Sciatic nerve (tissue), 2 donors: Measurements from ENCODE around the gene DEAF1. TPM values are rescaled to one million over a fixed set of nuclear protein-coding genes. Genes with fewer than 3 reads are reported as not detected.

Source experiments
- ATAC-seq: fragments of 200-7000 bp; cut with Tn5 transposase; one replicate; pipeline ENCODE4 v1.9.1; 2020; ENCODE audit warnings: mild to moderate bottlenecking, moderate library complexity
- DNase-seq: peaks from one replicate; pipeline ENCODE4 v3.0.0-alpha.2; 2020; ENCODE audit warnings: low spot score
- intact Hi-C: fragments of 100-400 bp; cut with DNase I; formaldehyde crosslinking; loops from one replicate; pipeline ENCODE4 v1.14.2; 2022
- total RNA-seq: library from RNA; stranded (reverse); fragmentation: NEBNext Ultra II Directional; extraction: Animal tissue kit (Norgen Biotek cat#: 25700); gene quantifications from one replicate; pipeline ENCODE4 v1.2.1, GENCODE V29; 2021
- donor health status: DM: no; HTN: no; CAD: no.
- donor health status: DM: no; HTN: no; CAD: no.

DEAF1 gene
- total RNA-seq, 1 donor from 2014 or later: 52.8 TPM

- no peak for ATAC-seq
- DNase-seq: no peak
- intact Hi-C loops: no loop called here
These were observed 76.9 kb downstream of the DEAF1 start for GRCh38 chr11:617912-618682.

GRCh38 chr11:617199-617911, 77.7 kb downstream of the DEAF1 start:
- DNase-seq: no peak
- intact Hi-C loops: no loop called here
- no peak for ATAC-seq

GRCh38 chr11:616320-617198, 78.5 kb downstream of the DEAF1 start:
- no peak for DNase-seq
- intact Hi-C loops: no loop called here
- ATAC-seq: no peak

GRCh38 chr11:615504-616319, 79.3 kb downstream of the DEAF1 start, which contains the start of gene IRF7:
Gene IRF7 (minus strand): TSS chr11:615950. CDS start chr11:615364, 586 bp downstream.
- peak; percentile 93 for ATAC-seq
- intact Hi-C loops: no loop called here
- peak; percentile 98 for DNase-seq

- intact Hi-C loops: no loop called here
- DNase-seq (no peak), ATAC-seq (peak; percentile 6)
These were observed 80.2 kb downstream of the DEAF1 start for GRCh38 chr11:614623-615503.

- ATAC-seq (no peak), DNase-seq (no peak)
- intact Hi-C loops: no loop called here
These were observed 80.9 kb downstream of the DEAF1 start for GRCh38 chr11:614021-614622.

- intact Hi-C loops: no loop called here
- DNase-seq (peak; percentile 82), ATAC-seq (no peak)
These were observed 81.6 kb downstream of the DEAF1 start for GRCh38 chr11:613369-613968.

GRCh38 chr11:612961-613300, 82.1 kb downstream of the DEAF1 start:
- DNase-seq (no peak), ATAC-seq (no peak)
- intact Hi-C loops: no loop called here

- intact Hi-C loops: no loop called here
- ATAC-seq: no peak
- DNase-seq: no peak
These were observed 82.6 kb downstream of the DEAF1 start for GRCh38 chr11:612201-612960.

- DNase-seq: no peak
- intact Hi-C loops: no loop called here
These were observed 83.7 kb downstream of the DEAF1 start for GRCh38 chr11:611001-611996.

GRCh38 chr11:610146-610801, 84.7 kb downstream of the DEAF1 start:
- DNase-seq (no peak), ATAC-seq (no peak)
- intact Hi-C loops: no loop called here

More at GRCh38 chr11:611001-611996, 83.7 kb downstream of the DEAF1 start:
- ATAC-seq: no peak

GRCh38 chr11:609341-609811, 85.6 kb downstream of the DEAF1 start:
- intact Hi-C loops: no loop called here
- DNase-seq: no peak
- no peak for ATAC-seq

- intact Hi-C loops: no loop called here
These were observed 86.2 kb downstream of the DEAF1 start for GRCh38 chr11:608791-609251.

GRCh38 chr11:607971-608659, 86.9 kb downstream of the DEAF1 start:
- DNase-seq (no peak), ATAC-seq (no peak)
- intact Hi-C loops: no loop called here

More at GRCh38 chr11:608791-609251, 86.2 kb downstream of the DEAF1 start:
- ATAC-seq (no peak), DNase-seq (no peak)
